HepG2 (cell line): ENCODE results near the gene DRAXIN. TPM values are rescaled to one million over a fixed set of nuclear protein-coding genes. Genes with fewer than 3 reads are reported as not detected.
A peak's percentile ranks its signal among the peaks of the same experiment; 100 is the strongest.

ENCODE experiments used
- ATAC-seq: fragments of 200-7000 bp; cut with Tn5 transposase; 3 replicates; pipeline ENCODE4 v1.9.1; 2020; ENCODE audit warnings: mild to moderate bottlenecking, moderate library complexity
- BruUV-seq: library from RNA; stranded (reverse); fragments of 400-500 nt; replicated peaks from 2 replicates; lab custom pipeline; 2021; lab: Mats Ljungman, UMichigan
- CTCF ChIA-PET: fragments of 300-600 bp; formaldehyde crosslinking; extraction: SDS; loops from one replicate; lab custom pipeline; 2021; ENCODE audit warnings: low total read pairs, inconsistent platforms, low intra/inter-chr PET ratio; lab: Yijun Ruan, JAX
- POLR2A ChIA-PET: fragments of 350-600 bp; sonication (Branson Sonifier 250); formaldehyde crosslinking; loops from one replicate; lab custom pipeline; 2020; ENCODE audit warnings: antibody characterized with exemption, inconsistent platforms; lab: Yijun Ruan, JAX
- DNase-seq: peaks from one replicate; pipeline ENCODE4 v3.0.0-alpha.2; 2015; ENCODE audit warnings: low spot score
- FAIRE-seq: peaks from 3 replicates; lab custom pipeline; 2011; peaks lifted over from hg19 to GRCh38; lab: Jason Lieb, UNC
- H2AFZ ChIP-seq: one replicate; pipeline ENCODE4 v1.6.1; 2011; ENCODE audit warnings: low read length, inconsistent platforms
- H3K27ac ChIP-seq: fragments of 300-600 bp; 3 replicates; pipeline ENCODE4 v1.8.0; 2011; ENCODE audit warnings: mixed run types, mild to moderate bottlenecking, mixed read lengths, low read length, inconsistent platforms; ENCODE audit not compliant: insufficient read depth; ENCODE audit errors: extremely low read length
- H3K27me3 ChIP-seq, 2 experiments: fragments of 200-600 bp in 1 of 2; 2 replicates in 1 of 2; 3 replicates in 1 of 2; pipeline versions ENCODE4 v1.6.0 to v1.8.0; 2011; ENCODE audit warnings: low read length in 2 of 2, mild to moderate bottlenecking in 2 of 2, moderate library complexity in 2 of 2, inconsistent platforms in 1 of 2; ENCODE audit not compliant: insufficient read depth in 2 of 2, control insufficient read depth in 1 of 2
- H3K36me3 ChIP-seq, 2 experiments: fragments of 200-600 bp in 1 of 2; replicated peaks in 1 of 2; 2 replicates in 1 of 2; 3 replicates in 1 of 2; pipeline versions ENCODE4 v1.5.1 to v1.8.0; 2011; ENCODE audit warnings: low read length in 2 of 2, inconsistent platforms in 1 of 2; ENCODE audit not compliant: insufficient read depth in 2 of 2, control insufficient read depth in 1 of 2
- H3K4me1 ChIP-seq: 2 replicates; pipeline ENCODE4 v1.5.1; 2012; ENCODE audit warnings: low read length, inconsistent platforms; ENCODE audit not compliant: insufficient read depth
- H3K4me2 ChIP-seq: 2 replicates; pipeline ENCODE4 v1.6.0; 2011; ENCODE audit warnings: low read depth, low read length, inconsistent platforms
- H3K4me3 ChIP-seq, 3 experiments: fragments of 200-600 bp in 1 of 3; sonication (generic), shearing (Covaris generic) in 1 of 3; replicated peaks in 1 of 3; 2 replicates each; pipeline ENCODE4 v1.5.1; 2011 to 2016; ENCODE audit warnings: low read length in 3 of 3, inconsistent platforms in 2 of 3, low read depth in 2 of 3, mild to moderate bottlenecking in 2 of 3, control low read depth in 1 of 3, mixed read lengths in 1 of 3; ENCODE audit not compliant: insufficient read depth in 1 of 3
- H3K79me2 ChIP-seq: one replicate; pipeline ENCODE4 v1.6.1; 2011; ENCODE audit warnings: low read length, inconsistent platforms; ENCODE audit not compliant: insufficient read depth
- H3K9ac ChIP-seq: 2 replicates; pipeline ENCODE4 v1.6.0; 2011; ENCODE audit warnings: mild to moderate bottlenecking, low read depth, low read length, inconsistent platforms; ENCODE audit not compliant: insufficient read depth
- H3K9me3 ChIP-seq: 2 replicates; pipeline ENCODE4 v1.5.1; 2012; ENCODE audit warnings: mild to moderate bottlenecking, low read length
- H4K20me1 ChIP-seq: 2 replicates; pipeline ENCODE4 v1.6.0; 2011; ENCODE audit warnings: inconsistent platforms, mild to moderate bottlenecking, low read length, moderate library complexity; ENCODE audit not compliant: insufficient read depth
- AGO1 ChIP-seq: fragments of 200-400 bp; formaldehyde crosslinking; IDR thresholded peaks from 2 replicates; pipeline ENCODE4 v1.6.1; 2017; ENCODE audit warnings: mild to moderate bottlenecking, low read depth, low read length, moderate library complexity; ENCODE audit not compliant: poor library complexity, severe bottlenecking
- CEBPB ChIP-seq: IDR thresholded peaks from 2 replicates; pipeline ENCODE4 v1.6.1; 2011; ENCODE audit warnings: low read depth, low read length, improper control_type of control experiment, borderline replicate concordance
- CENPT ChIP-seq: sonication (generic); formaldehyde crosslinking; IDR thresholded peaks from 2 replicates; pipeline ENCODE4 v1.8.0; 2022; ENCODE audit warnings: low read depth, mild to moderate bottlenecking, moderate library complexity, missing genetic modification reagents
- GLI4 ChIP-seq: sonication (generic); formaldehyde crosslinking; IDR thresholded peaks from 2 replicates; pipeline ENCODE4 v1.5.1; 2020; ENCODE audit warnings: missing genetic modification reagents, mild to moderate bottlenecking, moderate library complexity, borderline replicate concordance
- MAFF ChIP-seq: IDR thresholded peaks from 2 replicates; pipeline ENCODE4 v1.6.1; 2011; ENCODE audit warnings: low read depth, low read length, improper control_type of control experiment
- MAFK ChIP-seq, 2 experiments: IDR thresholded peaks in 1 of 2; conservative IDR thresholded peaks in 1 of 2; 2 replicates each; pipeline ENCODE4 v1.6.1; 2011; ENCODE audit warnings: improper control_type of control experiment in 2 of 2, low read length in 2 of 2
- PAF1 ChIP-seq: IDR thresholded peaks from 2 replicates; pipeline ENCODE4 v1.6.1; 2016; ENCODE audit warnings: missing genetic modification reagents, missing compliant biosample characterization
- RAD51 ChIP-seq: fragments of 450-650 bp; IDR thresholded peaks from 2 replicates; pipeline ENCODE4 v1.6.1; 2016; ENCODE audit warnings: borderline replicate concordance
- RBFOX2 ChIP-seq: fragments of 200-400 bp; formaldehyde crosslinking; IDR thresholded peaks from 2 replicates; pipeline ENCODE4 v1.6.1; 2017; ENCODE audit warnings: low read depth, mild to moderate bottlenecking, low read length
- SALL1 ChIP-seq: sonication (generic); formaldehyde crosslinking; IDR thresholded peaks from 2 replicates; pipeline ENCODE4 v1.8.0; 2022; ENCODE audit warnings: mild to moderate bottlenecking, missing genetic modification reagents
- SIN3B ChIP-seq: fragments of 150-350 bp; IDR thresholded peaks from 2 replicates; pipeline ENCODE4 v1.6.1; 2014; ENCODE audit warnings: low read length
- SMAD3 ChIP-seq: sonication (generic); formaldehyde crosslinking; IDR thresholded peaks from 2 replicates; pipeline ENCODE4 v1.4.0; 2020; ENCODE audit warnings: missing genetic modification reagents
- USF2 ChIP-seq, 2 experiments: sonication (generic) in 1 of 2; formaldehyde crosslinking in 1 of 2; IDR thresholded peaks; 2 replicates each; pipeline versions ENCODE4 v1.5.1 to v1.6.1; 2011 to 2020; ENCODE audit warnings: borderline replicate concordance in 1 of 2, low read depth in 1 of 2, low read length in 1 of 2, mild to moderate bottlenecking in 1 of 2, missing genetic modification reagents in 1 of 2, moderate library complexity in 1 of 2
- ZFX ChIP-seq: sonication (generic); formaldehyde crosslinking; IDR thresholded peaks from 2 replicates; pipeline ENCODE4 v1.4.0; 2020; ENCODE audit warnings: mild to moderate bottlenecking, low read depth, missing genetic modification reagents, moderate library complexity
- ZNF224 ChIP-seq: sonication (generic); formaldehyde crosslinking; IDR thresholded peaks from 2 replicates; pipeline ENCODE4 v1.5.0; 2020; ENCODE audit warnings: mild to moderate bottlenecking, missing genetic modification reagents
- WGBS: methylation state at CpG from one replicate; pipeline ENCODE4 v1.1.6; 2017; ENCODE audit warnings: low lambda C conversion rate; 5-methylcytosine and 5-hydroxymethylcytosine counted together
- in situ Hi-C: cut with HindIII; loops from 2 replicates; pipeline ENCODE4 v1.10.0; 2017; ENCODE audit warnings: low pct_unique_long_range_greater_than_20kb; ENCODE audit not compliant: extremely low pct_ligation_motif_present
- intact Hi-C: fragments of 100-400 bp; cut with micrococcal nuclease; formaldehyde crosslinking; loops from one replicate; pipeline ENCODE4 v1.10.0; 2022; ENCODE audit not compliant: unreplicated experiment
- polyA plus RNA-seq, 8 experiments: library from polyadenylated mRNA; depleted of rRNA in 3 of 8; stranded (reverse) in 7 of 8; unstranded in 1 of 8; fragments of >200 nt; fragmentation: Illumina TruSeq in 4 of 8; extraction: Trizol in 4 of 8; gene quantifications; 2 replicates each; pipeline versions ENCODE4 v1.2.1 to v1.2.3, GENCODE V29; 2011 to 2016; ENCODE audit warnings: low read depth in 4 of 8, missing spikeins in 1 of 8, mixed read lengths in 1 of 8; ENCODE audit not compliant: insufficient read depth in 1 of 8
- total RNA-seq, 5 experiments: library from RNA; depleted of rRNA; stranded (reverse); fragments of >200 nt; fragmentation: Illumina TruSeq; extraction: Trizol; gene quantifications; 2 replicates each; pipeline ENCODE4 v1.2.3, GENCODE V29; 2016; ENCODE audit warnings: low read depth in 1 of 5
- TF ChIP-seq, protein P1 (sequence below): sonication (generic); formaldehyde crosslinking; IDR thresholded peaks from 2 replicates; pipeline ENCODE4 v1.5.0; 2020; ENCODE audit warnings: missing genetic modification reagents

Gene DRAXIN
- total and polyA plus RNA-seq, 2 of the 13 experiments (the other 11 are each of a cell fraction or from before 2014, with no cell fraction given): 0.02 TPM; not detected in 1

DNA sequence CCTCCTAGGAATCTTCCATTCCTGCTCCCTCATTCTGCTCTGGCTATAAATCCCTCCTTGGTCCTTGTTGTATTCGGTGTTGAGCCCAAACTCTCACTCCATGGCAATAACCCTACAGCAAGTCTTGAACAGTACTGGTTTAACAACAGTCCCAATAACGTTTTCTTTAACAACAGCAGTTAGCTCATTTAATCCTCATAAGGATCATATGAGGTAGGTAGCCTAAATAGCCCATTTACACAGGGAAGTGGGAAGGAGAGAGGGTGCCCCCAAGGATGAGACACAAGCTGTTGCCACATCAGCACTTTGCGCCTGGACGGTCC is 44.0 kb downstream of the DRAXIN start (continued):
- TF ChIP-seq, protein P1, sequence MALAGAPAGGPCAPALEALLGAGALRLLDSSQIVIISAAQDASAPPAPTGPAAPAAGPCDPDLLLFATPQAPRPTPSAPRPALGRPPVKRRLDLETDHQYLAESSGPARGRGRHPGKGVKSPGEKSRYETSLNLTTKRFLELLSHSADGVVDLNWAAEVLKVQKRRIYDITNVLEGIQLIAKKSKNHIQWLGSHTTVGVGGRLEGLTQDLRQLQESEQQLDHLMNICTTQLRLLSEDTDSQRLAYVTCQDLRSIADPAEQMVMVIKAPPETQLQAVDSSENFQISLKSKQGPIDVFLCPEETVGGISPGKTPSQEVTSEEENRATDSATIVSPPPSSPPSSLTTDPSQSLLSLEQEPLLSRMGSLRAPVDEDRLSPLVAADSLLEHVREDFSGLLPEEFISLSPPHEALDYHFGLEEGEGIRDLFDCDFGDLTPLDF (CRISPR knock-in tag): no peak
- no peak for TF ChIP-seq AGO1
- TF ChIP-seq MAFK (conservative IDR thresholded peaks at IDR 0.05 in 1 of 2, IDR thresholded peaks at IDR 0.05 in 1 of 2; ENCODE audit: low read length in 2 of 2): peak; percentile 47 to 73
- TF ChIP-seq PAF1: no peak
- no peak for TF ChIP-seq RBFOX2
- TF ChIP-seq CEBPB: peak; percentile 27; the same call in 1 of the 2 replicates
- no peak for TF ChIP-seq CENPT (CRISPR knock-in tag)
- no peak for TF ChIP-seq ZFX (CRISPR knock-in tag)
- TF ChIP-seq MAFF: peak; percentile 40; the same call in 1 of the 2 replicates
- TF ChIP-seq GLI4 (CRISPR knock-in tag): no peak
- TF ChIP-seq SIN3B: no peak

DNA sequence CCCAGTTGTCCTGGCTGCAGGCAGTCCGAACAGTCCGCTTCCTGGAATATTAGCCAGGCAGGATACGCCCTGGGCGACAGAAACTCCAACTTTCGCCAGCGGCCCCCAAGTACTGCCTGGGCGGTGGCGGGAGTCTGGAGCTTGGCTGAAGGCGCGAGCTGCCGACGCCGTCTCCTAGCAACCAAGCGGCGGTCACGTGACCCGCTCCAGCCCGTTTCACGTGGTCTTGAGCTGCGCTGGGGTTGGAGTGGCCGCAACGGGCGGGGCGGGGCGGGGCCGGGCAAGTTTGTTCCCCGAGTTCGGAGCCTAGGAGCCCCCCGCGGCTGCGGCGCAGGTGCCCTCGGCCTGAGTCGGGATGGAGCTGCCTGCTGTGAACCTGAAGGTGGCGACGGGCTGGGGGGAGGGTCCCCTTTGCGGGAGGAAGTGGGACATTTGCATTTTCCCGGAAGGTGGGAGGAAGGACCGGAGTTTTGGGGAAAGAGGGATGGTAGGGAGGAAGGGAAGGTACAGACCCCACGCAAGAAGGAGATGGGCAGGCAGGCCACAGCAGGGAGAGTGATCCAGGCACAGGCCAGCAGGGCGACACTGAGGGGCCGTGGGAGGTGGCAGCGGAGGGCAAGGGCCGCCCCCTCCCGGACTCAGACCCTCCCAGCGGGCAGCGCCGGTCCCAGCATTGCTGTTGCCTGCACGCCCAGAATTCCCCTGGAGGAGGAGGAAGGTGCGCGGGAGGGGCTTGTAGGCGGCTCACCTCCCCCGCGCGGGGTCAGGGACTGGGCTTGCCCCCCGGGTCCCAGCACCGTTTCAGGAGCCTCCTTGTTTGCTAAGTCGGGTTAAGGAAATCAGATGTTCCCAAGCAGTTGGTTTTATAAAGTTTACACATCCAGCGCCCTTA is 44.6 kb downstream of the DRAXIN start, which contains the start of gene AGTRAP:
Gene AGTRAP (plus strand): TSS at position 283 of the 892 bp plus-strand sequence. CDS start 73 bp downstream, at position 356.
- Histone ChIP-seq H3K9me3 (no peaks in the 10 kb centered on the region), H3K36me3 (no peaks in the 10 kb centered on the region), H3K9ac (peak within 1 kb of the TSS; percentile 75), H3K4me2 (peak within 1 kb of the TSS; percentile 88), H3K4me3 (peak within 1 kb of the TSS; percentile 86 to 99 (median 98)), H3K79me2 (no peaks in the 10 kb centered on the region), H3K4me1 (peaks cover 51% of the 10 kb centered on the region), H4K20me1 (no peaks in the 10 kb centered on the region), H3K27ac (peak within 1 kb of the TSS; percentile 71), H2AFZ (no peak within 1 kb of the TSS), H3K27me3 (peaks cover 0 to 3% of the 10 kb centered on the region in 2 experiments; a peak in 2 of 5 replicates)
- 0% methylated on average over 16 of the region's 59 CpGs for WGBS
- in situ Hi-C loops: no loop called here
- peak; percentile 82 for DNase-seq
- intact Hi-C loops: no loop called here
- no TSS peak for BruUV-seq
- ChIA-PET POLR2A (interaction anchor here (0.6 to 3.5 kb wide), 16 partner anchors 9 to 473 kb away, joined by 3 to 17 read pairs (median 4); partner anchors contain the start of genes CLCN6, FBXO2, FBXO44 and FBXO6), CTCF (no interaction called here)
- ATAC-seq: peak; percentile 89
- FAIRE-seq: no peak
- TF ChIP-seq SMAD3 (CRISPR knock-in tag) (no peak), USF2 (IDR thresholded peaks at IDR 0.05; ENCODE audit: low read depth, low read length) (peak; percentile 97), USF2 (CRISPR knock-in tag; IDR thresholded peaks at IDR 0.05; ENCODE audit: borderline replicate concordance) (peak; percentile 96; the same call in 1 of the 2 replicates), ZNF224 (no peak), RAD51 (peak; percentile 98), SALL1 (CRISPR knock-in tag) (peak; percentile 58; the same call in 1 of the 2 replicates)
